ENCODE results near the gene TCERG1L.

- TF ChIP-seq NR2C2 (CRISPR knock-in tag; IDR thresholded peaks at IDR 0.05) (no peak), TCF7 (CRISPR knock-in tag; IDR thresholded peaks at IDR 0.05; ENCODE audit: low read depth) (no peak), ZNF263 (CRISPR knock-in tag; IDR thresholded peaks at IDR 0.05; ENCODE audit: low read depth) (no peak), CTCF (IDR thresholded peaks at IDR 0.05) (no peak)
- TF ChIP-seq, protein P1, sequence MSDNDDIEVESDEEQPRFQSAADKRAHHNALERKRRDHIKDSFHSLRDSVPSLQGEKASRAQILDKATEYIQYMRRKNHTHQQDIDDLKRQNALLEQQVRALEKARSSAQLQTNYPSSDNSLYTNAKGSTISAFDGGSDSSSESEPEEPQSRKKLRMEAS (CRISPR knock-in tag; IDR thresholded peaks at IDR 0.05): no peak
- TF ChIP-seq, protein P2, sequence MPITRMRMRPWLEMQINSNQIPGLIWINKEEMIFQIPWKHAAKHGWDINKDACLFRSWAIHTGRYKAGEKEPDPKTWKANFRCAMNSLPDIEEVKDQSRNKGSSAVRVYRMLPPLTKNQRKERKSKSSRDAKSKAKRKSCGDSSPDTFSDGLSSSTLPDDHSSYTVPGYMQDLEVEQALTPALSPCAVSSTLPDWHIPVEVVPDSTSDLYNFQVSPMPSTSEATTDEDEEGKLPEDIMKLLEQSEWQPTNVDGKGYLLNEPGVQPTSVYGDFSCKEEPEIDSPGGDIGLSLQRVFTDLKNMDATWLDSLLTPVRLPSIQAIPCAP (CRISPR knock-in tag; IDR thresholded peaks at IDR 0.05): no peak
- TF ChIP-seq, protein P3, sequence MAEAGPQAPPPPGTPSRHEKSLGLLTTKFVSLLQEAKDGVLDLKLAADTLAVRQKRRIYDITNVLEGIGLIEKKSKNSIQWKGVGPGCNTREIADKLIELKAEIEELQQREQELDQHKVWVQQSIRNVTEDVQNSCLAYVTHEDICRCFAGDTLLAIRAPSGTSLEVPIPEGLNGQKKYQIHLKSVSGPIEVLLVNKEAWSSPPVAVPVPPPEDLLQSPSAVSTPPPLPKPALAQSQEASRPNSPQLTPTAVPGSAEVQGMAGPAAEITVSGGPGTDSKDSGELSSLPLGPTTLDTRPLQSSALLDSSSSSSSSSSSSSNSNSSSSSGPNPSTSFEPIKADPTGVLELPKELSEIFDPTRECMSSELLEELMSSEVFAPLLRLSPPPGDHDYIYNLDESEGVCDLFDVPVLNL (CRISPR knock-in tag; IDR thresholded peaks at IDR 0.05; ENCODE audit: borderline replicate concordance, low read depth): no peak
Measured at GRCh38 chr10:131087464-131088215, 223.9 kb downstream of the TCERG1L start.

Measured in WTC11 (cell line).